Measurements from ENCODE around the gene ACOXL.
"Not testable (repeated sequence)": the region's sequence is repeated elsewhere in the genome, so short reads cannot be mapped to it uniquely, and the experiment has no call there.

ACOXL gene

DNA sequence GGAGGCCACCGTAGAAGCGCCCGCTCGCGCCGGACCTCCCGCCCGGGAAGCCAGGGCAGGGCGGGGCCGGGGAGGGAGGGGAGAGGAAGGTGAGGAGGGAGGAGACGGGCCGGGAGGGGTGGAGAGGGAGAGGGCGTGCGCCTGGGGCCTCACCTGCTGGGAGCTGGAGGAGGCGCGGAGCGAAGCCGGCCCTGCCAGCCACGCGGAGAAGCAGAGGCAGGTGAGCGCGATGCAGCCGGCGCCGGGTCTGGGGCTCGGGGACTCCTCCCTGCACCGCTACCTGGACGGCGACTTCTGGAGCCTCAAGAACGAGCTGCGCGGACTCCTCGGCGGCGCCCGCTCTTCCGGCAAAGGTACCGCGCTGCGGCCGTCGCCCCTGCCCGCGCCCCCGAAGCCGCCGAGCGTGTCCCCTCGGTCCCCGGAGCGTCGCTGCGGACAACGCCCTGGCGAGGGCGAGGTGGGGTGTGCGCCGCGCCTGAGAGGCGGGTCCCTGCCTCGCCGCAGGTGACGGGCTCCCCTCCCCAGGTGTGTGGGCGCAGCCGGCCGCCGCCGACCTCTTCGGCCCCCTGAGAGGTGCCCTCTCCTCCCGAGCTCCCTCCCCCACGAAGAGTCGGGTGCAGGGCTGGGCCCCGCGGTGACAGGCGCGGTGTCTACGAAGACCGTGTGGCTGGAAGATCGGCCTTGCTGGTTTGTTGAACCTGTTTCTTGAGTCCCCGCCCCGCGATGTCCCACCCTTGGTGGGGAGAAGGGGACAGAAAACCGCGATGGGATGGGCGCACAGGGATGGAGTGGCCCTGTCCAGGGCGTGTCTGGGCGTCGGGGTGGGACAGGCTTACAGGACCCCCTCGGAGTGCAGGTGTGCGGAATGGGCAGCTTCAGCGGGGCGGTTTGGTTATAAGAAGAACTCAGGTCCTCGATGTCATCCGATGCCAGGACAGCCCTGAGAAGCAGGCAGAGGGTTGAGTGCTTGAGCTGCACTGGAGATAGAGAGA lies at the start of gene ACOXL:
ACOXL (plus strand) TSS at position 152 of the 992 bp plus-strand sequence. CDS start 35,817 bp downstream, outside the sequence.
- no peak for DNase-seq

GRCh38 chr2:110682872-110683271 lies 49.5 kb upstream of the ACOXL start:
- no peak for DNase-seq

GRCh38 chr2:110687775-110688484 lies 44.4 kb upstream of the ACOXL start:
- DNase-seq, result not testable (repeated sequence)

- DNase-seq, result no peak
Observed at GRCh38 chr2:110688594-110689091, 43.7 kb upstream of the ACOXL start.

- no peak for DNase-seq
Observed at GRCh38 chr2:110690083-110690965, 42.0 kb upstream of the ACOXL start.

GRCh38 chr2:110691612-110692258 lies 40.6 kb upstream of the ACOXL start:
- DNase-seq, result no peak

DNA sequence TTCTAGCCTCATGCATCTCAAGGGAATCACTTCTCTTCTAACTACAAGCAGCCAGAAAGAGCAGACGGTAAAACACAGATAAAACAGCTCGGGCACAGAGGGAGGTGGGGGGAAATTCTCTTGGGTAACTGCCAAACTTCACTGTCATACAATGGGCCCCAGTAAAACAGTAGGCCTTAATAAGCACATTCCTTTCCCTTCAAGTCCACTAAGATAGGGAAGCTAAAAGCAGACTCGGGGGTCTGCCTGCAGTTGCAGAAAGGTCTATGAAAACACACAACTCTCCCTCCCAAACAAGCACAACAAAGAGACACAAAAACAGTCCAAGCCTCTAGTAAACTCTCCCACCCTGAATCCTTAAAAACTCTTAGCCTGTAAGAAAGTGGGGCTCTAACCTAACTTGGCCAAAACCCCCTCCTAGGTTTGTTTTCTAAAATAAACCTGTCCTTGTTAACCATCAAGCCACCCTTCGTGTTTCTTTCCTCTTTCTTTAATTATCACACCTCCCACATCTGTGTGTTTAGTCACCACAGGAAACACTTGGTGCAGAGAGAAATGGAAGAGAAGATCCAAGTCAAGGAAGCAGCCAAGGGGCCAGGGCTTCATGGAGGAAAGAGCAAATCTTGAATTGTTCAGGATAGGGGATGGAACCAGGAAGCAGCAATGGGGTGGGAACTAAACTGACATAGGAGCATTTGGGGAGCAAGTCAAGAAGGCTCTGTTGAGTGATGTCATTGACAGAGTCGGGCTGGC lies 37.1 kb upstream of the ACOXL start:
- DNase-seq, result not testable (repeated sequence)

DNA sequence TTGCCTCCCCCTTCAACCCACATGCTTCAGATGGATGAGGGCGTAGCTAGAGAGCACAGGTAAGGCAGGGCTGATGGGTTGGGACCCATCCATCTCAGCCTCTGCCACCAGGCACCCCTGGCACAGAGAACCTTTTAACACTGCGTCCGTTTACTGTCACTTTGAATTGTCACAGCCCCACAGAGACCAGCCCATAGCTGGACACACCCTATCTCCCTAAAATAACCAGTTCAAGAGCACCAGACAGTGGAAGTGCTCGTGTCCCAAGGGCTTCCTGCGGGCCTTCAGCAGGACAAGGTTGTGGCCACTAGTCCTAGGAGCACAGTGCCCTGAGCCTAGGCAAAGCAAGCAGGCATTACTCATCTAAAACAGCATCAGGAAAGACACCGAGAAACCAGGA lies 34.1 kb upstream of the ACOXL start:
- not testable (repeated sequence) for DNase-seq

DNA sequence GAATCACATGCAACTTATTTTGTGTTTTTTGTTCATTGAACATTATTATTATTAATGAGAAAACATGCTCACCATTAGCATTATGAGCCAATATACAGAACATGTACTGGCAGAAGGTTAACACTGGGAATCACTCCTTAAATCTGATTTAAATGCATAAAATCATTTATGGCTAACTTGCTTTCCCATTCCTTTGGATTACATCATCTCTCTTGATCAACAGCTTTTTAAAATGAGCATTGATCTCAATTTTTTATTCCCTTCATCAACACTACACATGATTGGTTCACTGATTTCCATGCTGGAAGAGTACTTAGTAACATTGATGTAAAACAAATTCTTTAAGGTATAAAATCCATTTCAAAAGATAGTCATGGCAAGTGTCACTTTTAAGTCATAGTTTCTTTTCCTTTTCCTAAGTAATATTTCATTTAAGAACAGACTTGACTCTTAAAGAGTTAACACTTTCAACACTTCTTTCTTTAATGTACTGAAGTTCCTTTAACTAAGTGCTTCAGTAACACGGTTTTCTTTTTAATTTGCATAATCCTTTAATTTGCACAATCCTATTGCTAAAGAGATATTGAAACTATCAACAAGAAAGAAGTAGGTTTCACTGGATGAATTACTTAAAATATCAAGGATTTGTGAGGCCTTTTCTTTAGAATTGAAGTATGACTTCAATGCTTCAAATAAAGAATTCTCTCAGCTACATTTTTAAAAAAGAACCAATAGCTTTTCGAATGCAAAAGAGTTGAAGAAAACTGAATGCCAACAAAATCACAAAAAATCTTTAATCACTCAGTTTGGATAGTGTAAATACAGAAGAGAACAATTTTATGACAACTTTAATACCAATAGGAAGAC lies 29.6 kb upstream of the ACOXL start:
- DNase-seq, result no peak

DNA sequence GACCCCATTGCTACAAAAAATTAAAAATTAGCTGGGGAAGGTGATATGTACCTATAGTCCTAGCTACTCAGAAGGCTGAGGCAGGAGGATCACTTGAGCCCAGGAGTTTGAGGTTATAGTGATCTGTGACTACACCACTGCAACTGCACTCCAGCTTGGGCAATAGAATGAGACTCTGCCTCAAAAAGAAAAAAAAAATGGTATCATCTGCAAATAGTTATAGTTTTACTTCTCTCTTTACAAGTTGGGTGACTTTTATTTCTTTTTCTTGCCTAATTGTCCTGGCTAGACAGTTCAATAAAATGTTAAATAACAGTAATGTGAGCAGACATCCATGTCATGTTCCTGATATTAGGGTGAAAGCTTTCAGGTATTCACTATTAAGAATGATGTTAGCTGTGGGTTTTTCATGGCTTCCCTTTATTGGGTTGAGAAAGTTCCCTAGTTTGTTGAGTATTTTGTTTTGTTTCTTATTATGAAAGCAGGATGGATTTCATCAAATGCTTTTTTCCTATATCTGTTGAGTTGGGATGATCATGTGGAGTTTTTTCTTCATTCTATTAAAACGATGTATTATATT lies 24.9 kb upstream of the ACOXL start:
- no peak for DNase-seq

DNA sequence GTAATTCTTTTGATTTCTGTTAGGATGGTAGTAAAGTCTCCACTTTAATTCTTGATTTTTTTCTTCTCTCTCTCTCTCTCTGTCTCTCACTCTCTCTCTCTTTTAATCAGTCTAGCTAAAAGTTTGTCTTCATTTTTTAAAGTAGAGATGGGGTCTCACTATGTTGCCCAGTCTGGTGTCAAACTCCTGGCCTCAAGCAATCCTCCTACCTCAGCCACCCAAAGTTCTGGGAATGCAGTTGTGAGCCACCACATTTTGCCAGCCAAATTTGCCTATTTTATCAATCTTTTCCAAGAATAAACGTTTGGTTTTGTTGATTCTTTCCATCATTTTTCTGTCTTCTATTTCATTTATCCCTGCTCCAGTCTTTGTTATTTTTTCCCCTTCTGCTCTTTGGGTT lies 23.9 kb upstream of the ACOXL start:
- no peak for DNase-seq

DNA sequence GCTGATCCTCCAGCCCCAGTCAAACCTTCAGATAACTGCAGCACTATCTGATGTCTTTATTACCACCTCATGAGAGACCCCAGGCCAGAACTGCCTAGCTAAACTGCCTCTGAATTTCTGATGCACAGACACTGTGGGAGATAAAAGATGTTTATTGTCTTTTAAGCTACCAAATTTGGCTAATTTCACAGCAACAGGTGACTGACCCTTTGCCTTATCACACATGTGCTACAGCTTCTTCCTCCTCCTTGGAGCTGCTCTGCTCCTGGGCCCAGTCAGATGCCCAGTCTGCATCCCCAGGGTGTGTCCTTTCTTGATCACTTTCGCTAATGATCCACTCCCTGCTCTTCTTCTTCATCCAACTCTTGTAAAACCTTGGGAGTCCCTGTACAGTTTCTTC lies 19.6 kb upstream of the ACOXL start:
- no peak for DNase-seq

GRCh38 chr2:110713513-110714362 lies 18.6 kb upstream of the ACOXL start:
- DNase-seq, result no peak

DNA sequence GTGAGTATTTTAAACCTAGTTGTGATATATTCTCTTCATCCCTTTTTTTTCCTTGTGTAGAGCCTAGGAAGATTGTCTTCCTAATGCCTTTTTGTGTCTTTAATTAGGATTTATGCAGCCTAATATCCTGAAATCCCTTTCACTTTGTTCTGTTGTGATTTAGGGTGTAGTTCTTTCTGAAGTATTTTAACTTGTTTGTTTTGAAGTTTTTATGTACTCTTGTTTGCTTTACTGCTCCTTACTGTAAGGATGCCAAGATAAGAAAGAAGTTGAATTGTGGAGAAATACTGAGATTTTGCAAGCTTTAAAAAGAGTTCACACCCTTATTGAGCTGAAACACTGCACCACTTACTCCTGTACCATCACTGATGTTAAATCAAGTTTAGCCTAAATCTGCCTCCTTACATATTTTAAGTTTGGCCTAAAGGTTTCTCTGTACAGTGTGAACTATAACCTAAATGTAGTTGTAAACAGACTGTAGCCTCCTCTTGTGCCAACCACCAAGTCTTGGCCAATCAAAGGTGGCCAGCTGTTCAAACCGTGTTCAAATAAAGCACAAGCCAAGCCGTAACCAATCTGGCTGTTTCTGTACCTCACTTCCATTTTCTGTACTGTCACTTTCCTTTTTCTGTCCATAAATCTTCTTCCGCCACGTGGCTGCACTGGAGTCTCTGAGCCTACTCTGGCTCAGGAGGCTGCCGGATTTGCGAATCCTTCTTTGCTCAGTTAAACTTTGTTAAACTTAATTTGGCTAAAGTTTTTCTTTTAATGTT lies 17.7 kb upstream of the ACOXL start:
- no peak for DNase-seq

GRCh38 chr2:110716959-110717645 lies 15.3 kb upstream of the ACOXL start:
- no peak for DNase-seq

DNA sequence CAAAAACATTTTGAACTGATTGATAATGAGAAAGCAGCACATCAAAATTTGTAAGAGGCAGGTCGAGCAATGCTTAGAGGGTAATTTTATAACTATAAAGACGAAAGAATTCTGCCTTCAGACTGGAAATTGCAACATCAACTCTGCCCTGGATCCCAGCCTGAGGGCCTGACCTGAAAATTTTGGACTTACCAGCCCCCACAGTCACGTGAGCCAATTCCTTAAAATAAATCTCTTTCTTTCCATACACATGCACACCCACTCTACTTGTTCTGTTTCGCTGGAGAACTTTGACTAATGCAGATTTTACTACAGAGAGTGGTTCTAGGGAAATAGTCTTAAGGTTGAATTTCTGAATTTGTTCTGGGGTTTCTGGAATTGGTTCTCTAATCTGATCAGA lies 14.6 kb upstream of the ACOXL start:
- DNase-seq, result no peak

DNA sequence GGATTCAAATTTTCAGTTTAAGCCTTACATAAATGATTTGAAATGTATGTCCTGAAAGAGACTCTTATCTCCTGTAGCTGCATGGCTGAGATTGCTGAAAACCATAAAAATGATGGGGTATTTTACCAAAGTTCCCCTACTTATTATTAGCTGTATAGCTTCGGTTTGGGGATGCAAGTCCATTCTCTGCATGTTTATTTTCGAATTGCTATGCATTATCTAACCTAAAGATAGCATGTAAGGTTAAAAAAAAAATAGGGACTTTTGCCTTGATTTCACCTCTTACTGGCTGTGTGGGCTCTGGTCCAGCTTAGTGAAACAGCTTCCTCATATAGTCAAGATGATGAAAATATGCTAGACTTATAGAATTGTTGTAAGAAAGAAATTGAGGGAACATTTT lies 14.0 kb upstream of the ACOXL start:
- DNase-seq, result no peak

GRCh38 chr2:110718990-110719389 lies 13.4 kb upstream of the ACOXL start:
- no peak for DNase-seq
